Measurements from ENCODE around the gene GUCY1A2.
A peak's percentile ranks its signal among the peaks of the same experiment; 100 is the strongest.

GUCY1A2 gene

DNA sequence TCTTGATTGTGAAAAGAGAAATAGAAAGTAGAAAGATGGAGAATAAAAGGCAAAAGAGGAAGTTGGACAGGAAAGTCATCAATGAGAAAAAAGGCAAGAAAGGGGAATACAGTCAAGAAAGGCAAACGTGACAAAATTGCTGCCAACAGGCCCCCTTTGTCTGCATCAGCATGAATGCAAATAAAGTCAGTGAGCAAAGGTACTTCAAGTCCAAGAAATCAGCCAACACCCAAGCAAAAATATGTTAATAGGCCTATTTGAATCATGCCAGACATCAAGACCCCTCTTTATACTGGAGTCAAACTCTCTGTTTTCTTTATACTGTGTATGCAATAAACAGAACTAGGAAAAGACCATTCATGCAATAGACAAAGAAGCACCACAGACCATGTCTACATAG, 34.3 kb downstream of the GUCY1A2 start:
- DNase-seq (ENCODE audit: extremely low read depth, low read depth): no peak
- TF ChIP-seq, protein P1, sequence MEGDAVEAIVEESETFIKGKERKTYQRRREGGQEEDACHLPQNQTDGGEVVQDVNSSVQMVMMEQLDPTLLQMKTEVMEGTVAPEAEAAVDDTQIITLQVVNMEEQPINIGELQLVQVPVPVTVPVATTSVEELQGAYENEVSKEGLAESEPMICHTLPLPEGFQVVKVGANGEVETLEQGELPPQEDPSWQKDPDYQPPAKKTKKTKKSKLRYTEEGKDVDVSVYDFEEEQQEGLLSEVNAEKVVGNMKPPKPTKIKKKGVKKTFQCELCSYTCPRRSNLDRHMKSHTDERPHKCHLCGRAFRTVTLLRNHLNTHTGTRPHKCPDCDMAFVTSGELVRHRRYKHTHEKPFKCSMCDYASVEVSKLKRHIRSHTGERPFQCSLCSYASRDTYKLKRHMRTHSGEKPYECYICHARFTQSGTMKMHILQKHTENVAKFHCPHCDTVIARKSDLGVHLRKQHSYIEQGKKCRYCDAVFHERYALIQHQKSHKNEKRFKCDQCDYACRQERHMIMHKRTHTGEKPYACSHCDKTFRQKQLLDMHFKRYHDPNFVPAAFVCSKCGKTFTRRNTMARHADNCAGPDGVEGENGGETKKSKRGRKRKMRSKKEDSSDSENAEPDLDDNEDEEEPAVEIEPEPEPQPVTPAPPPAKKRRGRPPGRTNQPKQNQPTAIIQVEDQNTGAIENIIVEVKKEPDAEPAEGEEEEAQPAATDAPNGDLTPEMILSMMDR (IDR thresholded peaks at IDR 0.05; ENCODE audit: low read depth, low read length): no peak

DNA sequence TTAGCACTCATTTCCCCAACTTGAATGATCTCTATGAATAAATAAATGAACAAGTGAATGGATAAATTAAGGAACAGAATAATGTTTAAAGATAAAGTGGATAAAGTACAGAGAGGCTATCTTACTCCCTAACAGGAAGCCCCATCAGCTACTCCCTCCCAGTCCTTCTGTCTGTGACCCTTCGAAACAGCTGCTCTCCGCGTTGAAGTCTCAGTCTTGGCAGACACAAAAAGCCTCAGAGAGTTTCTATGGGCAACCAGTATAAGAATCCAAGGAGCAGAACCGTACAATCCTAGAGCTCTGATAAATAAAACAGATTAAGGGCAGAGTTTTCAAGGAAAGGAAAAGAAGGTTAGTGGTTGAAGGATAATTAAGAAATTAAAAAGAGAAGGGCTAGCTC, 35.0 kb downstream of the GUCY1A2 start:
- TF ChIP-seq, protein P1 (IDR thresholded peaks at IDR 0.05; ENCODE audit: low read depth, low read length): no peak
- no peak for DNase-seq (ENCODE audit: extremely low read depth, low read depth)

DNA sequence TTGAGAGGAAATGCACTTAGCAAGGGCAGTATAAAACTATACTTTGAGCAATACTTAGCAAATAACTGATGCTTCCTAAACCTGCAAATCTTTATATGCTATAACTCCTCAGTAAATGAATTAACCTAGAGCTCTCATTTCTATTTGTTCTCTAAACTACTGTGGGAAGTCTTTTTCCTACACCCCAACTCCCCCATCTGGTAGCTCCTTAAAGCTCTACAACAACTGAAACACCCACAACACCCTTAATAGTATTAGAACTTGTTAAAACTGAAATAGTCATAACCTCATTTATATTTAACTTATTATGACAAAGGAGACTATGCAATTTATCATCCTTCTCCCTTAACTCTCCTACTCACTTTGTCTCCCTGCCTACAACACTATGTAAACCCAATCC, 43.4 kb downstream of the GUCY1A2 start:
- TF ChIP-seq, protein P1 (IDR thresholded peaks at IDR 0.05; ENCODE audit: low read depth, low read length): no peak; the same call in 1 of the 2 replicates
- no peak for DNase-seq (ENCODE audit: extremely low read depth, low read depth)

DNA sequence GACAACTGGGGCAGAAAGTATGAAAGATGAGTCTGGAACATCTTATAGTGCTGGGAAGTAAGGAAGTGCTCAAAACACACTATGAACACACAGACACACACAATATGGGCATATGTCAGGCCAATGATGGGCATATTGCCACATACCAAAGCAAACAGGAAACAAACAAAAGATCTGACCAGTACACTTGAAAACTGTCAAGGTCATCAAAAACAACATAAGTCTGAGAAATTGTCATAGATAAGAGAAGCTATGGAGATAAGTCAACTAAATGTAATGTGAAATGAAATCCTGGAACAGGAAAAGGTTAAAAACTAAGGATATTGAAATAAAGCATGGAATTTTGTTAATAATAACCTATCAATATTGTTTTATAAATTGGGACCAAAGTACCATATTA, 46.4 kb downstream of the GUCY1A2 start:
- TF ChIP-seq, protein P1 (IDR thresholded peaks at IDR 0.05; ENCODE audit: low read depth, low read length): no peak
- DNase-seq (ENCODE audit: extremely low read depth, low read depth): no peak

DNA sequence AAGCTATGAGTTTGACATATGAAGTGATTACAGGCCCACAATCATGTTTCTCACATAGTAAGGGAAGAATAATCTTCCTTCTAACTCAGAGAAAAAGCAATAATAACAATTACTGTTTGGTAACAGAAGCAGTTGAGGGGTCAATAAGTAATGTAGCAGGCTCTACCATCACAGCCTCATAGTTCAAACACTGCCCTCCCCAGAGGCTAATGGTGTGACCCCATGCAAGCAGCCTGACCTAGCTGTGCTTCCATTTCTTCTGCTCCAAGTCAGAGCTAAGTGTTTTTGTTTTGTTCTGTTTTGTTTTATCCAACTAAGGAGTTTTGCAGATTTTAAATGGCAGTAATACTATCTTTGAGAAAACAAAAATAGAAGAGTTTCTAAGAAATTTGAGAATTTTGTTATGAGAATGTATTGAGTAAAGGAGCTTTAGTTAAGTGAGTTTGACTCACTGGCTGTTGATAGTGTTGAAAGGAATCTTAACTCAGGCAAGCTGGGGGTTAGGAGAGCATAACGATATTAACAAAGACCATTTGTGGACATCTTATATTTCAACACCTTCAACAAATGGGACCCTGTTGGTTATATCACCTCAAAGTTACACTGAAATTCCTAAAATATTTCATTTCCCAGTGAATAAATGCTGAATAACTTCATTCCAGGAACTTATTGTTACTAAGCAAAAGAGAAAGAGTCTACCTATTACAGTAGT, 48.5 kb downstream of the GUCY1A2 start:
- TF ChIP-seq, protein P1 (IDR thresholded peaks at IDR 0.05; ENCODE audit: low read depth, low read length): no peak
- DNase-seq (ENCODE audit: extremely low read depth, low read depth): no peak

DNA sequence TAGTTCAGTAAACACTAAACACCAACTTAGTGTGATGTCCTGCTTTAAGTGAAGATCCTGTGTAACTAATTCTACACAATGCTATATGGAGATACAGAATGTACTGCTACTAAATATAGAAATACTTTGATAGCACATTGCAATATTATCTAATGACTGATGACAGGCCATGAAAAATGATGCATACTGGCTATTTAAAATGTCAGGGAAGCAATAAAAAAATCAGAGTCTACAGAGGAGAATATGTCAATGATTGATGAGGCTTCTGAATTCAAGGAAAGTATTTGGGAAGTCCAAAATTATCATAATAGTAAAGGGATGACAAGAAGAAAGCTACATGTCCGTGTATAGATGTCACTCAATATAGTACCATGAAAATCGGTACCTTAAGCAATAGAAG, 55.3 kb downstream of the GUCY1A2 start:
- TF ChIP-seq, protein P1 (IDR thresholded peaks at IDR 0.05; ENCODE audit: low read depth, low read length): no peak
- DNase-seq (ENCODE audit: extremely low read depth, low read depth): no peak

DNA sequence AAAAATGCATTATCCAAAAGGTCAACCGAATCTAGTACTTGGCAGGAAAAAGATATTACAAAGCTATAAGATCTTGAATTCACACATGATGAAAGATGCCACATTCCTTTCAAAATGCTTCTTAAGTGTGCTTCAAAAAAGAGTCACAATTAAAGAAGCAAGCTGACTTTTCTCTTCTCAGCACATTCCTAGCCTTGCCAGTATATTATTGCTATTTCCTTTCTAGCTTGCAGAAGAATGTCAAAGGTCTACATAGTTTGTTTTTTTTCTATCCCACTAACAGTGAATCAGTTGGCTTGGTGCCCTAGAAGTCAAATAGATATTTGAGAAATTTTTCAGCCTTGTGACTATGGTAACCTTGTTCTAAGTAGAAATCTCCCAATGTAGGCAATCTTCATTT, 56.8 kb downstream of the GUCY1A2 start:
- TF ChIP-seq, protein P1 (IDR thresholded peaks at IDR 0.05; ENCODE audit: low read depth, low read length): no peak
- DNase-seq (ENCODE audit: extremely low read depth, low read depth): peak; percentile 78
